Caco-2 (cell line): ENCODE results near the gene MICU1. TPM values are rescaled to one million over a fixed set of nuclear protein-coding genes. Genes with fewer than 3 reads are reported as not detected.

Source experiments
- BruUV-seq: library from RNA; stranded (reverse); fragments of 400-500 nt; replicated peaks from 2 replicates; lab custom pipeline; 2021; lab: Mats Ljungman, UMichigan
- CTCF ChIA-PET: fragments of 300-600 bp; sonication (Branson Sonifier 250); formaldehyde crosslinking; loops from one replicate; lab custom pipeline; 2022; ENCODE audit warnings: antibody characterized with exemption; lab: Charles Lee
- POLR2A ChIA-PET: fragments of 300-600 bp; sonication (Branson Sonifier 250); formaldehyde crosslinking; loops from one replicate; lab custom pipeline; 2022; ENCODE audit warnings: antibody characterized with exemption; lab: Charles Lee
- DNase-seq, 2 experiments: peaks; one replicate each; pipeline versions ENCODE4 v3.0.0 to v3.0.0-alpha.2; 2020 to 2022
- H3K27me3 ChIP-seq: replicated peaks from 2 replicates; pipeline ENCODE4 v1.6.0; 2011; ENCODE audit warnings: low read length; ENCODE audit not compliant: control insufficient read depth, insufficient read depth
- H3K36me3 ChIP-seq: 2 replicates; pipeline ENCODE4 v1.5.1; 2011; ENCODE audit warnings: low read length; ENCODE audit not compliant: control insufficient read depth, insufficient read depth
- H3K4me1 ChIP-seq: fragments of 250-450 bp; sonication (Bioruptor Pico); 2 replicates; pipeline ENCODE4 v1.5.1; 2020; ENCODE audit warnings: mild to moderate bottlenecking
- H3K4me3 ChIP-seq: 2 replicates; pipeline ENCODE4 v1.5.1; 2011; ENCODE audit warnings: low read depth, mild to moderate bottlenecking, control low read depth, low read length
- H3K9me3 ChIP-seq: fragments of 250-450 bp; sonication (Bioruptor Pico); 2 replicates; pipeline ENCODE4 v1.5.1; 2020; ENCODE audit warnings: mild to moderate bottlenecking, moderate library complexity
- H3K27ac Mint-ChIP-seq: one replicate; pipeline ENCODE4 v1.8.0; 2022; ENCODE audit warnings: mixed read lengths; ENCODE audit not compliant: unreplicated experiment
- H3K27me3 Mint-ChIP-seq: one replicate; pipeline ENCODE4 v1.8.0; 2022; ENCODE audit warnings: mixed read lengths; ENCODE audit not compliant: insufficient read depth, unreplicated experiment
- H3K36me3 Mint-ChIP-seq: one replicate; pipeline ENCODE4 v1.8.0; 2022; ENCODE audit warnings: mild to moderate bottlenecking, mixed read lengths; ENCODE audit not compliant: insufficient read depth, unreplicated experiment
- H3K4me1 Mint-ChIP-seq: one replicate; pipeline ENCODE4 v1.8.0; 2022; ENCODE audit warnings: low read depth, mixed read lengths; ENCODE audit not compliant: unreplicated experiment
- H3K4me3 Mint-ChIP-seq: one replicate; pipeline ENCODE4 v1.8.0; 2022; ENCODE audit warnings: mild to moderate bottlenecking, moderate library complexity, mixed read lengths; ENCODE audit not compliant: unreplicated experiment
- H3K9me3 Mint-ChIP-seq: one replicate; pipeline ENCODE4 v1.8.0; 2022; ENCODE audit warnings: mixed read lengths; ENCODE audit not compliant: unreplicated experiment
- intact Hi-C: fragments of 100-400 bp; cut with micrococcal nuclease; formaldehyde crosslinking; loops from one replicate; pipeline ENCODE4 v1.10.0; 2022; ENCODE audit not compliant: unreplicated experiment
- total RNA-seq: library from RNA; stranded (reverse); gene quantifications from 2 replicates; pipeline ENCODE4 v1.2.3, GENCODE V29; 2022
- TF ChIP-seq, protein P1 (sequence below), 2 experiments: fragments of 200-600 bp in 1 of 2; IDR thresholded peaks; 1 replicate in 1 of 2; 2 replicates in 1 of 2; pipeline versions ENCODE4 v1.5.1 to v1.8.0; 2011 to 2022; ENCODE audit warnings: antibody characterized with exemption in 1 of 2, control low read depth in 1 of 2, inconsistent platforms in 1 of 2, low read depth in 1 of 2, low read length in 1 of 2, mild to moderate bottlenecking in 1 of 2, moderate library complexity in 1 of 2; ENCODE audit not compliant: insufficient read depth in 1 of 2, severe bottlenecking in 1 of 2, unreplicated experiment in 1 of 2

MICU1 gene
- total RNA-seq, 1 experiment from 2014 or later, result 83.2 TPM

DNA sequence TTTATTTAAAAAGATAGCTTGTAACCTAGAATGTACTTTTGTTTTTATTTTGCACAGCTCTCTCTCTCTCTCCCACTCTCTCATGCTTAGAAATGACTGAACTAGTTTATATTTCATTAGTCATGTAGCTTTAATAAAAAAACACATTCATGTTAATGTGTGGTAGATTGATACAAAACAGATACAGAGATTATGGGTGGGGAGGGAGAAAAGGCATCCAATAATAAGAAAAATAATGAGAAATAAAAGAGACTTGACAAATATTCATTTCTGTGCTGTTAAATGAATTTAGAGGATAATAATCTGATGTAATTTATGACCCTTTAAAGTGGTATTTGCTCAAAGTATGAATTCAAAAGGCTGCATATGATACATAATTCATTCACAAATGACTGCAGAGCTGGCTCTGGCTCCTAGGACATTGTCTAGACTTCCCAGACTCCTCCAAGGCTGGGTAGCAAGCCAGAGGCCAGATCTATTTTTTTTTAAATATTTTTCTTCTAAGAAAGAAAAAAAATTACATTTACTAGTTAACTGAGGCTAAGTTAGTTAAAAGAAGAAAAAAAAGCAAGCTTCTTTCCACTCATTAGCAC is 165.5 kb downstream of the MICU1 start:
- H3K36me3 Mint-ChIP-seq, result no peaks in the 10 kb centered on the region
- DNase-seq, result no peak
- ChIA-PET CTCF (no interaction called here), POLR2A (no interaction called here)
- no peaks in the 10 kb centered on the region for H3K4me1 Mint-ChIP-seq
- intact Hi-C loops, result no loop called here
- H3K9me3 ChIP-seq, result no peaks in the 10 kb centered on the region
- no TSS peak for BruUV-seq
- H3K9me3 Mint-ChIP-seq, result no peaks in the 10 kb centered on the region
- TF ChIP-seq, protein P1, sequence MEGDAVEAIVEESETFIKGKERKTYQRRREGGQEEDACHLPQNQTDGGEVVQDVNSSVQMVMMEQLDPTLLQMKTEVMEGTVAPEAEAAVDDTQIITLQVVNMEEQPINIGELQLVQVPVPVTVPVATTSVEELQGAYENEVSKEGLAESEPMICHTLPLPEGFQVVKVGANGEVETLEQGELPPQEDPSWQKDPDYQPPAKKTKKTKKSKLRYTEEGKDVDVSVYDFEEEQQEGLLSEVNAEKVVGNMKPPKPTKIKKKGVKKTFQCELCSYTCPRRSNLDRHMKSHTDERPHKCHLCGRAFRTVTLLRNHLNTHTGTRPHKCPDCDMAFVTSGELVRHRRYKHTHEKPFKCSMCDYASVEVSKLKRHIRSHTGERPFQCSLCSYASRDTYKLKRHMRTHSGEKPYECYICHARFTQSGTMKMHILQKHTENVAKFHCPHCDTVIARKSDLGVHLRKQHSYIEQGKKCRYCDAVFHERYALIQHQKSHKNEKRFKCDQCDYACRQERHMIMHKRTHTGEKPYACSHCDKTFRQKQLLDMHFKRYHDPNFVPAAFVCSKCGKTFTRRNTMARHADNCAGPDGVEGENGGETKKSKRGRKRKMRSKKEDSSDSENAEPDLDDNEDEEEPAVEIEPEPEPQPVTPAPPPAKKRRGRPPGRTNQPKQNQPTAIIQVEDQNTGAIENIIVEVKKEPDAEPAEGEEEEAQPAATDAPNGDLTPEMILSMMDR (IDR thresholded peaks at IDR 0.05; ENCODE audit: insufficient read depth in 1 of 2, low read depth in 1 of 2, low read length in 1 of 2, severe bottlenecking in 1 of 2, unreplicated experiment in 1 of 2), result no peak
- H3K27ac Mint-ChIP-seq, result no peak overlapping the region
- H3K27me3 ChIP-seq, result no peaks in the 10 kb centered on the region
- no peaks in the 10 kb centered on the region for H3K36me3 ChIP-seq
- H3K4me3 Mint-ChIP-seq, result no peak overlapping the region
- no peaks in the 10 kb centered on the region for H3K27me3 Mint-ChIP-seq
- no peak overlapping the region for H3K4me3 ChIP-seq
- no peaks in the 10 kb centered on the region for H3K4me1 ChIP-seq

DNA sequence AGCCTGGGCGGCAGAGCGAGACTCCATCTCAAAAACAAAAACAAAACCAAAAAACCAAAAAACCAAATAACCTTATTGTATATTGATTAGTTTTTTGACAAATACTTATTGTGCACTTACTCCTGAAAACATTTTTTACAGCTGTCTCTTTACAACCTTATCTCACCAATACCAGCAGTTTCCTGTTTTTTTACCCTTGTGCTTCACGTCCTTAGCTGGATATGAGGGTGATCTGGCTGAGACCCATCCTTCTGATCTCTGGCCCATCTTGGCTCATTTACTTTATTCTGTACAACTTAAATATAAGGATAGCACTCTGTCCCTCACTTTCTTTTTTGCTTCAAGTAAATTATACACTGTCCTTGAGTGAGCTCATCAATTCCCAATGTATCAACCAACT is 166.6 kb downstream of the MICU1 start:
- no peaks in the 10 kb centered on the region for H3K9me3 Mint-ChIP-seq
- H3K4me3 ChIP-seq, result no peak overlapping the region
- H3K4me1 Mint-ChIP-seq, result no peaks in the 10 kb centered on the region
- no peaks in the 10 kb centered on the region for H3K4me1 ChIP-seq
- no peaks in the 10 kb centered on the region for H3K27me3 ChIP-seq
- ChIA-PET POLR2A (no interaction called here), CTCF (no interaction called here)
- BruUV-seq, result no TSS peak
- H3K4me3 Mint-ChIP-seq, result no peak overlapping the region
- TF ChIP-seq, protein P1 (IDR thresholded peaks at IDR 0.05; ENCODE audit: insufficient read depth in 1 of 2, low read depth in 1 of 2, low read length in 1 of 2, severe bottlenecking in 1 of 2, unreplicated experiment in 1 of 2), result no peak
- DNase-seq, result no peak
- H3K27ac Mint-ChIP-seq, result no peak overlapping the region
- no peaks in the 10 kb centered on the region for H3K9me3 ChIP-seq
- no peaks in the 10 kb centered on the region for H3K27me3 Mint-ChIP-seq
- H3K36me3 ChIP-seq, result no peaks in the 10 kb centered on the region
- no peaks in the 10 kb centered on the region for H3K36me3 Mint-ChIP-seq
- intact Hi-C loops, result no loop called here

DNA sequence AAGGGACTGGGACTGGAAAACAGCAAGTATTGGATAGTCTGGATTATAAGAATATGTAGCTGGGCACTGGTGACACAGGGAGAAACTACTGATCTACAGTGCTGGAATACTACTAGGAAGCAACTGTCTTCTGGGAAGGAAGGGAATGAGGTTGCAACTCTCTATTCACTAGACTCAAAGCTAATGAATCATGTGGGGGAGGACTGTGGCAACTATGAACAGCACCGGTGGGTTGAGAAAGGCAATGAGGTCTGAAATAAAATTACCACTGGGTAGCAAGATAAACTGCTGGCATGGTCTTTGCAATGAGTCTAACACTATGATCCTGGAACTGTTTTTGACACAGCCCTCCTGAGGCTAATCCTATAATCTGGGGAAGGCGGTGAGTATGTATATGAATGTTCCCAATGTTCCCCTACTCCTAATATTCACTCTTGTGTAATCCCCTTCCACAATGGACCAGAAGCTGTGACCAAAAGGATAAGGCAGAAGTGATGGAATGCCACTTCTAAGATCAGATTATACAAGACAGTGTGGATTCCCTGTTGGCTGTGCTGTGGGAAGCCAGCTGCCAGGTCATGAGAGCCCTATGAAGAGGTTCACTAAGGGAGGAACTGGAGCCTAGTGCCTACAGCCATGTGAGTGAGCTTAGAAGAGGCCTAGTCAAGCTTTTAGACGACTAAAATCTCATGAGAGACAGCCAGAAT is 169.8 kb downstream of the MICU1 start:
- H3K27me3 Mint-ChIP-seq, result no peaks in the 10 kb centered on the region
- BruUV-seq, result no TSS peak
- H3K4me3 Mint-ChIP-seq, result no peak overlapping the region

More for the DNA sequence above, 169.8 kb downstream of the MICU1 start:
- no peaks in the 10 kb centered on the region for H3K27me3 ChIP-seq
- H3K4me3 ChIP-seq, result no peak overlapping the region
- no peaks in the 10 kb centered on the region for H3K36me3 Mint-ChIP-seq
- intact Hi-C loops, result no loop called here
- H3K27ac Mint-ChIP-seq, result no peak overlapping the region
- DNase-seq, result no peak
- no peaks in the 10 kb centered on the region for H3K4me1 Mint-ChIP-seq
- no peaks in the 10 kb centered on the region for H3K4me1 ChIP-seq
- ChIA-PET POLR2A (no interaction called here), CTCF (no interaction called here)
- no peaks in the 10 kb centered on the region for H3K36me3 ChIP-seq
- H3K9me3 Mint-ChIP-seq, result no peaks in the 10 kb centered on the region
- no peaks in the 10 kb centered on the region for H3K9me3 ChIP-seq
- TF ChIP-seq, protein P1 (IDR thresholded peaks at IDR 0.05; ENCODE audit: insufficient read depth in 1 of 2, low read depth in 1 of 2, low read length in 1 of 2, severe bottlenecking in 1 of 2, unreplicated experiment in 1 of 2), result no peak
